K562 (cell line): ENCODE measurements around the gene AGO4. TPM values are rescaled to one million over a fixed set of nuclear protein-coding genes. Genes with fewer than 3 reads are reported as not detected.

ENCODE experiments used
- BRD4 ChIP-seq: fragments of 200-600 bp; sonication (generic); IDR thresholded peaks from 2 replicates; pipeline ENCODE4 v1.6.1; 2017; ENCODE audit warnings: inconsistent platforms
- CBFA2T2 ChIP-seq: fragments of 450-650 bp; conservative IDR thresholded peaks from 2 replicates; pipeline ENCODE4 v1.6.1; 2017; ENCODE audit warnings: mild to moderate bottlenecking
- CCAR2 ChIP-seq: fragments of 200-400 bp; formaldehyde crosslinking; IDR thresholded peaks from 2 replicates; pipeline ENCODE4 v1.6.1; 2017; ENCODE audit warnings: mild to moderate bottlenecking, low read depth, low read length
- CEBPB ChIP-seq: fragments of 450-650 bp; IDR thresholded peaks from 2 replicates; pipeline ENCODE4 v1.6.1; 2016; ENCODE audit warnings: missing genetic modification characterization, missing compliant biosample characterization
- DLX4 ChIP-seq: fragments of 250-450 bp; sonication (Bioruptor Pico); IDR thresholded peaks from 2 replicates; pipeline ENCODE4 v1.6.1; 2021; ENCODE audit warnings: mild to moderate bottlenecking
- HMBOX1 ChIP-seq: sonication (generic); IDR thresholded peaks from 2 replicates; pipeline ENCODE4 v1.6.1; 2016
- HMGXB4 ChIP-seq: sonication (generic); formaldehyde crosslinking; IDR thresholded peaks from 2 replicates; pipeline ENCODE4 v1.8.1; 2023; ENCODE audit warnings: mild to moderate bottlenecking, missing genetic modification reagents
- HOXB6 ChIP-seq: fragments of 250-450 bp; sonication (Bioruptor Pico); IDR thresholded peaks from 2 replicates; pipeline ENCODE4 v1.5.1; 2022; ENCODE audit warnings: mild to moderate bottlenecking, borderline replicate concordance
- KLF1 ChIP-seq: fragments of 450-650 bp; IDR thresholded peaks from 2 replicates; pipeline ENCODE4 v1.6.1; 2016; ENCODE audit warnings: missing genetic modification characterization, missing compliant biosample characterization
- LEF1 ChIP-seq: fragments of 450-650 bp; IDR thresholded peaks from 2 replicates; pipeline ENCODE4 v1.6.1; 2016; ENCODE audit warnings: mild to moderate bottlenecking
- MCM5 ChIP-seq: fragments of 450-650 bp; IDR thresholded peaks from 2 replicates; pipeline ENCODE4 v1.6.1; 2016; ENCODE audit warnings: low read depth
- NCOR1 ChIP-seq: fragments of 450-650 bp; IDR thresholded peaks from 2 replicates; pipeline ENCODE4 v1.6.1; 2016; ENCODE audit warnings: mild to moderate bottlenecking, moderate library complexity
- NR2C1 ChIP-seq, 2 experiments: fragments of 450-650 bp; IDR thresholded peaks; 2 replicates each; pipeline ENCODE4 v1.6.1; 2017; ENCODE audit warnings: mild to moderate bottlenecking in 2 of 2, antibody characterized with exemption in 1 of 2, inconsistent platforms in 1 of 2, missing compliant biosample characterization in 1 of 2, missing genetic modification characterization in 1 of 2
- PREB ChIP-seq: sonication (generic); formaldehyde crosslinking; IDR thresholded peaks from 2 replicates; pipeline ENCODE4 v1.8.1; 2023; ENCODE audit warnings: mild to moderate bottlenecking, missing genetic modification reagents
- SMARCE1 ChIP-seq: fragments of 450-650 bp; IDR thresholded peaks from 2 replicates; pipeline ENCODE4 v1.7.1; 2016; ENCODE audit warnings: mild to moderate bottlenecking
- SRSF7 ChIP-seq: fragments of 200-400 bp; formaldehyde crosslinking; optimal IDR thresholded peaks from 2 replicates; pipeline ENCODE3; 2017; ENCODE audit warnings: mild to moderate bottlenecking, low read depth, low read length
- STAG1 ChIP-seq: sonication (generic); formaldehyde crosslinking; IDR thresholded peaks from 2 replicates; pipeline ENCODE4 v1.5.0; 2020; ENCODE audit warnings: missing genetic modification reagents, borderline replicate concordance
- YY1 ChIP-seq, 3 experiments: IDR thresholded peaks; 2 replicates each; pipeline ENCODE4 v1.6.1; 2011; ENCODE audit warnings: low read length in 2 of 3, mild to moderate bottlenecking in 2 of 3, moderate library complexity in 2 of 3, borderline replicate concordance in 1 of 3, control low read depth in 1 of 3, low read depth in 1 of 3; ENCODE audit not compliant: insufficient read depth in 3 of 3, insufficient replicate concordance in 2 of 3, control insufficient read depth in 1 of 3, insufficient read length in 1 of 3; ENCODE audit errors: extremely low read depth in 1 of 3
- ZFP1 ChIP-seq: fragments of 450-650 bp; formaldehyde crosslinking; IDR thresholded peaks from 2 replicates; pipeline ENCODE4 v1.4.0; 2020; ENCODE audit warnings: mild to moderate bottlenecking, mixed read lengths
- ZKSCAN8 ChIP-seq: fragments of 200-800 bp; sonication (Bioruptor generic); IDR thresholded peaks from 2 replicates; pipeline ENCODE4 v1.6.1; 2016; ENCODE audit warnings: missing genetic modification characterization, missing compliant biosample characterization
- ZNF12 ChIP-seq: sonication (generic); formaldehyde crosslinking; IDR thresholded peaks from 2 replicates; pipeline ENCODE4 v1.4.0; 2020; ENCODE audit warnings: mild to moderate bottlenecking, missing genetic modification reagents
- ZNF408 ChIP-seq: fragments of 250-450 bp; sonication (Bioruptor Pico); IDR thresholded peaks from 2 replicates; pipeline ENCODE4 v1.4.0; 2020; ENCODE audit warnings: low read depth, mild to moderate bottlenecking, moderate library complexity
- ZNF551 ChIP-seq: fragments of 250-450 bp; sonication (Bioruptor Pico); IDR thresholded peaks from 2 replicates; pipeline ENCODE4 v1.5.0; 2021; ENCODE audit warnings: mild to moderate bottlenecking, moderate library complexity
- ZNF75A ChIP-seq: fragments of 450-650 bp; formaldehyde crosslinking; IDR thresholded peaks from 2 replicates; pipeline ENCODE4 v1.4.0; 2020; ENCODE audit warnings: mild to moderate bottlenecking
- polyA plus RNA-seq, 8 experiments: library from polyadenylated mRNA; depleted of rRNA in 4 of 8; stranded (reverse) in 5 of 8; unstranded in 3 of 8; fragments of >200 nt; fragmentation: Nextera tagmentation in 2 of 8; fragmentation: Illumina TruSeq in 1 of 8; extraction: Ambion mirVana in 2 of 8; extraction: Trizol in 1 of 8; gene quantifications; 2 replicates each; pipeline versions ENCODE4 v1.2.1 to v1.2.3, GENCODE V29; 2011 to 2014; ENCODE audit warnings: inconsistent platforms in 1 of 8, missing spikeins in 1 of 8
- total RNA-seq, 7 experiments: library from RNA; depleted of rRNA in 6 of 7; stranded (reverse); fragments of >200 nt in 6 of 7; fragmentation: Illumina TruSeq in 2 of 7; extraction: Trizol in 2 of 7; gene quantifications; 2 replicates each; pipeline versions ENCODE4 v1.2.1 to v1.2.3, GENCODE V29; 2011 to 2021; ENCODE audit warnings: low replicate concordance in 1 of 7

AGO4 gene
- total and polyA plus RNA-seq, 9 of the 15 experiments (the other 6 are each of a cell fraction or from before 2014, with no cell fraction given): 1.3 to 10.5 (median 6.5) TPM

GRCh38 chr1:35886577-35887431 is 79.0 kb downstream of the AGO4 start (continued):
- no peak for TF ChIP-seq DLX4 (CRISPR knock-in tag)
- TF ChIP-seq ZKSCAN8 (CRISPR knock-in tag): no peak
- TF ChIP-seq CBFA2T2: peak; percentile 34
- no peak for TF ChIP-seq KLF1 (tag)
- TF ChIP-seq MCM5: no peak
- peak; percentile 80; the same call in 1 of the 2 replicates for TF ChIP-seq HMBOX1
- no peak for TF ChIP-seq ZNF551
- peak; percentile 85 for TF ChIP-seq NR2C1 (IDR thresholded peaks at IDR 0.05)
- TF ChIP-seq NR2C1 (tag; IDR thresholded peaks at IDR 0.05): peak; percentile 89
- no peak for TF ChIP-seq PREB (CRISPR knock-in tag)
- no peak for TF ChIP-seq ZNF75A (CRISPR knock-in tag)
- no peak for TF ChIP-seq ZNF12 (CRISPR knock-in tag)
- no peak for TF ChIP-seq SRSF7
- TF ChIP-seq LEF1: peak; percentile 84
- TF ChIP-seq YY1 (IDR thresholded peaks at IDR 0.05; ENCODE audit: borderline replicate concordance in 1 of 3, control insufficient read depth in 1 of 3, extremely low read depth in 1 of 3, insufficient read depth in 3 of 3, insufficient read length in 1 of 3, insufficient replicate concordance in 2 of 3, low read depth in 1 of 3, low read length in 2 of 3): peak in 1 of 3 experiments; percentile 18
- peak; percentile 79 for TF ChIP-seq NCOR1
- TF ChIP-seq CCAR2: no peak
- peak; percentile 34; the same call in 1 of the 2 replicates for TF ChIP-seq SMARCE1
- no peak for TF ChIP-seq ZNF408 (CRISPR knock-in tag)
- no peak for TF ChIP-seq BRD4
- TF ChIP-seq STAG1 (CRISPR knock-in tag): no peak
- TF ChIP-seq ZFP1 (CRISPR knock-in tag): no peak
- no peak for TF ChIP-seq HMGXB4 (CRISPR knock-in tag)
- TF ChIP-seq CEBPB (tag): no peak
- no peak for TF ChIP-seq HOXB6
